Smooth muscle cell (in vitro differentiated cells): ENCODE results near the gene MMAB. TPM values are rescaled to one million over a fixed set of nuclear protein-coding genes. Genes with fewer than 3 reads are reported as not detected.

Experiments used
- DNase-seq: peaks from one replicate; lab custom pipeline; 2025; ENCODE audit not compliant: unreplicated experiment; lab: John Stamatoyannopoulos, UW
- H2AFZ ChIP-seq: fragments of 200-600 bp; sonication (generic); 2 replicates; pipeline ENCODE4 v1.6.0; 2016; ENCODE audit warnings: antibody characterized with exemption, low read depth, mild to moderate bottlenecking
- H3F3A ChIP-seq: fragments of 200-600 bp; sonication (generic); 2 replicates; pipeline ENCODE4 v1.6.0; 2017; ENCODE audit warnings: antibody characterized with exemption, low read depth
- H3K27ac ChIP-seq: fragments of 200-600 bp; sonication (generic); 2 replicates; pipeline ENCODE4 v1.5.1; 2016; ENCODE audit warnings: low read depth, mild to moderate bottlenecking
- H3K27me3 ChIP-seq: fragments of 200-600 bp; sonication (generic); 2 replicates; pipeline ENCODE4 v1.6.1; 2016; ENCODE audit warnings: low read depth, mild to moderate bottlenecking
- H3K36me3 ChIP-seq: fragments of 200-600 bp; sonication (generic); 2 replicates; pipeline ENCODE4 v1.5.1; 2016; ENCODE audit warnings: low read depth
- H3K4me1 ChIP-seq: fragments of 200-600 bp; sonication (generic); 2 replicates; pipeline ENCODE4 v1.5.1; 2016; ENCODE audit warnings: low read depth
- H3K4me2 ChIP-seq: fragments of 200-600 bp; sonication (generic); 2 replicates; pipeline ENCODE4 v1.6.0; 2016; ENCODE audit warnings: mild to moderate bottlenecking
- H3K4me3 ChIP-seq: fragments of 200-600 bp; sonication (generic); 2 replicates; pipeline ENCODE4 v1.5.1; 2016; ENCODE audit warnings: mild to moderate bottlenecking
- H3K79me2 ChIP-seq: fragments of 200-600 bp; sonication (generic); 2 replicates; pipeline ENCODE4 v1.6.0; 2016; ENCODE audit warnings: low read depth, mild to moderate bottlenecking
- H3K9ac ChIP-seq: fragments of 200-600 bp; sonication (generic); 2 replicates; pipeline ENCODE4 v1.6.0; 2016; ENCODE audit warnings: low read depth
- H3K9me3 ChIP-seq: fragments of 200-600 bp; sonication (generic); replicated peaks from 2 replicates; pipeline ENCODE4 v1.5.1; 2016; ENCODE audit warnings: low read depth
- H4K20me1 ChIP-seq: fragments of 200-600 bp; sonication (generic); 2 replicates; pipeline ENCODE4 v1.6.0; 2016; ENCODE audit warnings: low read depth
- WGBS: methylation state at CpG from one replicate; pipeline ENCODE4 v1.1.7; 2016; ENCODE audit warnings: low lambda C conversion rate; 5-methylcytosine and 5-hydroxymethylcytosine counted together
- polyA plus RNA-seq: library from polyadenylated mRNA; unstranded; fragments of >200 nt; fragmentation: Nextera tagmentation; extraction: Ambion mirVana; gene quantifications from 2 replicates; pipeline ENCODE4 v1.2.1, GENCODE V29; 2016
- total RNA-seq: library from RNA; depleted of rRNA; stranded (reverse); fragments of >200 nt; gene quantifications from 2 replicates; pipeline ENCODE4 v1.2.3, GENCODE V29; 2014
- TF ChIP-seq, protein P1 (sequence below): fragments of 200-600 bp; sonication (generic); IDR thresholded peaks from 2 replicates; pipeline ENCODE4 v1.5.1; 2017; ENCODE audit warnings: borderline replicate concordance, mild to moderate bottlenecking, antibody characterized with exemption; ENCODE audit not compliant: insufficient read depth, poor library complexity, severe bottlenecking

The MMAB gene
- total and polyA plus RNA-seq, 2 experiments from 2014 or later = 20.2 to 51.7 TPM

DNA sequence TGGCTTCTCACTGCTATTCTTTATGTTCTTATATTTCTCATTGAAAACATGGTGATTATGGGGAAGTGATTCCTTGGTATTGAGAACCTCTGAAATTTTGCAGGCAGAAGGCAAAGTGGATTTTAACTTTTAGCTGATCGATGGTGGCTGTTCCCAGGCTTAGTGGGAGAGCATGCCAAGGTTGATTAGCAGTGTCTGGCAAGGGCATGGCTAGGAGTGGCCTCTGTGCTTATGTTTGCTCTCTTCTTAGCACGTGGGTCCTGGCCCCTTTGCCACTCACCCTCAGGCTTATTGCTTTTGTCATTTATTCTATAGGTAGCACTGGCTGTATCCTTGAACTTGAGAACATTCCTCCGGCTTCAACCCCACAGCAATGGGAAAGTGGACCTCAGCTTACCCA lies 2.4 kb upstream of the MMAB start:
- no peaks in the 10 kb centered on the region for H4K20me1 ChIP-seq
- peaks cover 32% of the 10 kb centered on the region for H3K79me2 ChIP-seq
- TF ChIP-seq, protein P1, sequence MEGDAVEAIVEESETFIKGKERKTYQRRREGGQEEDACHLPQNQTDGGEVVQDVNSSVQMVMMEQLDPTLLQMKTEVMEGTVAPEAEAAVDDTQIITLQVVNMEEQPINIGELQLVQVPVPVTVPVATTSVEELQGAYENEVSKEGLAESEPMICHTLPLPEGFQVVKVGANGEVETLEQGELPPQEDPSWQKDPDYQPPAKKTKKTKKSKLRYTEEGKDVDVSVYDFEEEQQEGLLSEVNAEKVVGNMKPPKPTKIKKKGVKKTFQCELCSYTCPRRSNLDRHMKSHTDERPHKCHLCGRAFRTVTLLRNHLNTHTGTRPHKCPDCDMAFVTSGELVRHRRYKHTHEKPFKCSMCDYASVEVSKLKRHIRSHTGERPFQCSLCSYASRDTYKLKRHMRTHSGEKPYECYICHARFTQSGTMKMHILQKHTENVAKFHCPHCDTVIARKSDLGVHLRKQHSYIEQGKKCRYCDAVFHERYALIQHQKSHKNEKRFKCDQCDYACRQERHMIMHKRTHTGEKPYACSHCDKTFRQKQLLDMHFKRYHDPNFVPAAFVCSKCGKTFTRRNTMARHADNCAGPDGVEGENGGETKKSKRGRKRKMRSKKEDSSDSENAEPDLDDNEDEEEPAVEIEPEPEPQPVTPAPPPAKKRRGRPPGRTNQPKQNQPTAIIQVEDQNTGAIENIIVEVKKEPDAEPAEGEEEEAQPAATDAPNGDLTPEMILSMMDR = no peak
- WGBS = 93% methylated on average over 3 of the region's 3 CpGs
- no peak overlapping the region for H3K4me3 ChIP-seq
- H3K9ac ChIP-seq = no peak overlapping the region
- no peaks in the 10 kb centered on the region for H3F3A ChIP-seq
- no peaks in the 10 kb centered on the region for H3K9me3 ChIP-seq
- H3K27ac ChIP-seq = no peak overlapping the region
- H3K36me3 ChIP-seq = peaks cover 4% of the 10 kb centered on the region
- no peak for DNase-seq
- peaks cover 18% of the 10 kb centered on the region for H3K4me1 ChIP-seq
- no peak overlapping the region for H3K4me2 ChIP-seq
- H3K27me3 ChIP-seq = no peaks in the 10 kb centered on the region
- no peak overlapping the region for H2AFZ ChIP-seq

DNA sequence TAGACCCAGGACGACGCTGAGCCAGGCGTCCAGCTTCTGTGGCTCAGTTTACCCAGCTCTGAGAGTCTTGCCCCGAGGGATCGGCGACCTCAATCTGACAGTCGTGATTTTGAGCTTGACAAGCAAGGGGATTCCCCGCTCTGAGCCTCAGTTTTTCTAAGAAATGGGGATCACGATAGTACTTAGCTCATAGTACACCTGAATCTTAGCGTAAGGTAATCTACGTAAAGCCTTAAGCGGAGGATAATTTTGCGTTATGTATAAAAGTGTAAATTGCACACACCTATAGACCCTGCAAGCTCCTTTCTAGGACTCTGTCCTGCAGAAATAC lies 575 bp upstream of the MMAB start:
- peaks cover 18% of the 10 kb centered on the region for H3K4me1 ChIP-seq
- no peak for DNase-seq
- H2AFZ ChIP-seq = peak overlapping the region; percentile 67
- TF ChIP-seq, protein P1 = no peak
- H3K36me3 ChIP-seq = peaks cover 4% of the 10 kb centered on the region
- H3K27ac ChIP-seq = no peak overlapping the region
- peak overlapping the region; percentile 83 for H3K4me3 ChIP-seq
- H3K9me3 ChIP-seq = no peaks in the 10 kb centered on the region
- H3K9ac ChIP-seq = peak overlapping the region; percentile 77
- H3F3A ChIP-seq = no peaks in the 10 kb centered on the region
- H3K79me2 ChIP-seq = peaks cover 32% of the 10 kb centered on the region
- no peaks in the 10 kb centered on the region for H3K27me3 ChIP-seq
- no peaks in the 10 kb centered on the region for H4K20me1 ChIP-seq
- peak overlapping the region; percentile 97 for H3K4me2 ChIP-seq
- 3% methylated on average over 13 of the region's 13 CpGs for WGBS

DNA sequence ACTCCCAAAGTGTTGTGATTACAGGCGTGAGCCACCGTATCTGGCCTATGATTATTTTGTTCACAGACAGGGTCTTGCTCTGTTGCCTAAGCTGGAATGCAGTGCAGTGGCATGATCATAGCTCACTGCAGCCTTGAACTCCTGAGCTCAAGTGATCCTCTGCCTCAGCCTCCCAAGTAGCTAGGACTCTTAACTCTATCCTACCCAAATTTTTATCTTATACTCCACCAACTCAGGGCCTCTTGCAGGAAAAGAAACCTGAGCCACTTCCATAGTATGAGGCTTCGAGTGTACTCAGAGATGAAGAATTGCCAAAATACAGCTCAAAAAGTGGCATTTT lies 828 bp downstream of the MMAB start:
- H3K4me3 ChIP-seq = peak overlapping the region; percentile 83
- no peaks in the 10 kb centered on the region for H3F3A ChIP-seq
- no peaks in the 10 kb centered on the region for H4K20me1 ChIP-seq
- H3K79me2 ChIP-seq = peaks cover 32% of the 10 kb centered on the region
- H3K36me3 ChIP-seq = peaks cover 2% of the 10 kb centered on the region
- peak overlapping the region; percentile 81 for H3K4me2 ChIP-seq
- no peaks in the 10 kb centered on the region for H3K9me3 ChIP-seq
- TF ChIP-seq, protein P1 = no peak
- peak overlapping the region; percentile 67 for H3K9ac ChIP-seq
- WGBS = 79% methylated on average over 3 of the region's 3 CpGs
- peak overlapping the region; percentile 72 for H3K27ac ChIP-seq
- H3K27me3 ChIP-seq = no peaks in the 10 kb centered on the region
- peak overlapping the region; percentile 50 for H2AFZ ChIP-seq
- DNase-seq = no peak
- peaks cover 18% of the 10 kb centered on the region for H3K4me1 ChIP-seq

DNA sequence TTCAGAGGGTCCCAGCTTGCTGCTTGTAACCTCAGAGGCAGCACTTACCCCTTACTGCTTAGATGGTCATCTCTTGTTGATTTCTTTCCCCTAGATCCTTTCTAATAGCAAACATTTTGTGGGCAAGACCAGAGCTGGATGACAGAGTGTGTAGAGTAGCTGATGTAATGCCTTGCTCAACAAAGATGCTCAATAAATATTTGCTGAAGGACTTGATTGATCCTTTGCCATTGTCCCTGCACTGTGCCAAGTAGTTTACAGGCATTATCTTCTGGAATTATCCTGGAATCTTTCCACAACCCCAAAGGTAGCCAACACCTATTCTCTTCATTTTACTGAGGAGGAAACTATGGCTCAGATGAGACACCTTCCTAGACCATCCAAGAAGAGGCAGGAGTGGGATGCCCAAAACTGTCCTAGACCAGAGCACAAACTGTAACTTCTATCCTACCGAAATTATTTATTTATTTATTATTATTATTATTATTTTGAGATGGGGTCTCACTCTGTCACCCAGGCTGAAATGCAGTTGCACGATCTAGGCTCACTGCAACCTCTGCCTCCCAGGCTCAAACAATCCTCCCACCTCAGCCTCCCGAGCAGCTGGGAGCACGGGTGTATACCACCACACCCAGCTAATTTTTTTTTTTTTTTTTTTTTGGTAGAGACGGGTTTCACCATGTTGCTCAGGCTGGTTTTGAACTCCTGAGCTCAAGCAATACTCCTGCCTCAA lies 1.4 kb downstream of the MMAB start:
- H3K27me3 ChIP-seq = no peaks in the 10 kb centered on the region

More for the DNA sequence above, 1.4 kb downstream of the MMAB start:
- H3F3A ChIP-seq = no peaks in the 10 kb centered on the region
- no peak overlapping the region for H2AFZ ChIP-seq
- no peaks in the 10 kb centered on the region for H4K20me1 ChIP-seq
- no peak overlapping the region for H3K27ac ChIP-seq
- H3K9me3 ChIP-seq = no peaks in the 10 kb centered on the region
- H3K36me3 ChIP-seq = no peaks in the 10 kb centered on the region
- H3K79me2 ChIP-seq = peaks cover 32% of the 10 kb centered on the region
- peaks cover 18% of the 10 kb centered on the region for H3K4me1 ChIP-seq
- DNase-seq = no peak
- H3K9ac ChIP-seq = peak overlapping the region; percentile 67
- WGBS = 91% methylated on average over 5 of the region's 5 CpGs
- TF ChIP-seq, protein P1 = no peak
- peak overlapping the region; percentile 81 for H3K4me2 ChIP-seq
- H3K4me3 ChIP-seq = peak overlapping the region; percentile 83
